Measurements from ENCODE around the gene CSK. TPM values are rescaled to one million over a fixed set of nuclear protein-coding genes. Genes with fewer than 3 reads are reported as not detected.

The CSK gene
- total RNA-seq, 1 experiment from 2014 or later = 49.2 TPM

GRCh38 chr15:74779162-74779648 lies 2.7 kb upstream of the CSK start:
- no CpG with 5 or more reads among the region's 7 CpGs for WGBS (ENCODE audit: extremely low coverage, insufficient read length, low lambda C conversion rate)
- H3K9ac ChIP-seq (ENCODE audit: extremely low read depth, insufficient read length, low read length) = no peak overlapping the region
- Mint-ChIP-seq H3K36me3 (ENCODE audit: insufficient read depth in 1 of 3, low read depth in 3 of 3) (no peaks in the 10 kb centered on the region), H3K27me3 (ENCODE audit: low read depth) (peaks cover 45% of the 10 kb centered on the region), H3K4me1 (peaks cover 37 to 52% of the 10 kb centered on the region in 2 experiments), H3K9me3 (no peaks in the 10 kb centered on the region), H3K27ac (no peak overlapping the region), H3K4me3 (no peak overlapping the region)
- H3K27ac ChIP-seq (ENCODE audit: insufficient read length, low read depth, low read length) = no peak overlapping the region
- H3K9me3 ChIP-seq (ENCODE audit: control insufficient read depth, low read depth, low read length) = no peaks in the 10 kb centered on the region
- no peak overlapping the region for H3K4ac ChIP-seq (ENCODE audit: low read depth, low read length)
- no peak overlapping the region for H3K4me2 ChIP-seq (ENCODE audit: insufficient read depth, insufficient read length, low read length)
- H2AFZ ChIP-seq (ENCODE audit: low read length) = no peak overlapping the region
- H3K79me1 ChIP-seq (ENCODE audit: insufficient read depth, low read depth, low read length, poor library complexity, severe bottlenecking) = no peaks in the 10 kb centered on the region
- no peak overlapping the region for H4K5ac ChIP-seq (ENCODE audit: insufficient read length, low read depth, low read length)
- H3K27me3 ChIP-seq (ENCODE audit: insufficient read depth, low read length) = peaks cover 4% of the 10 kb centered on the region; the same call in 1 of the 2 replicates
- H3T11ph ChIP-seq (ENCODE audit: low read length) = no peak overlapping the region
- H3K56ac ChIP-seq (ENCODE audit: insufficient read length, low read depth, low read length) = no peak overlapping the region
- no peaks in the 10 kb centered on the region for H3K4me1 ChIP-seq (ENCODE audit: insufficient read depth, low read length)
- no peak overlapping the region for H4K91ac ChIP-seq (ENCODE audit: insufficient read length, low read depth, low read length)
- H2AK5ac ChIP-seq (ENCODE audit: insufficient read length, low read length) = no peak overlapping the region
- H4K20me1 ChIP-seq (ENCODE audit: control insufficient read depth, insufficient read depth, insufficient read length) = no peaks in the 10 kb centered on the region
- DNase-seq = no peak
- no peak overlapping the region for H3K23ac ChIP-seq (ENCODE audit: insufficient read length, low read depth, low read length)
- no peak overlapping the region for H3K18ac ChIP-seq (ENCODE audit: insufficient read length, low read depth, low read length)
- no peak overlapping the region for H4K8ac ChIP-seq (replicated peaks; ENCODE audit: insufficient read length, low read depth, low read length)
- no peak overlapping the region for H3K14ac ChIP-seq (ENCODE audit: insufficient read depth, low read length)
- H2BK120ac ChIP-seq (ENCODE audit: low read depth, low read length, poor library complexity, severe bottlenecking) = no peak overlapping the region
- H2BK5ac ChIP-seq (ENCODE audit: insufficient read length, low read length) = no peak overlapping the region
- no peak overlapping the region for H2BK12ac ChIP-seq (ENCODE audit: insufficient read length, low read depth, low read length)
- TF ChIP-seq, protein P1, sequence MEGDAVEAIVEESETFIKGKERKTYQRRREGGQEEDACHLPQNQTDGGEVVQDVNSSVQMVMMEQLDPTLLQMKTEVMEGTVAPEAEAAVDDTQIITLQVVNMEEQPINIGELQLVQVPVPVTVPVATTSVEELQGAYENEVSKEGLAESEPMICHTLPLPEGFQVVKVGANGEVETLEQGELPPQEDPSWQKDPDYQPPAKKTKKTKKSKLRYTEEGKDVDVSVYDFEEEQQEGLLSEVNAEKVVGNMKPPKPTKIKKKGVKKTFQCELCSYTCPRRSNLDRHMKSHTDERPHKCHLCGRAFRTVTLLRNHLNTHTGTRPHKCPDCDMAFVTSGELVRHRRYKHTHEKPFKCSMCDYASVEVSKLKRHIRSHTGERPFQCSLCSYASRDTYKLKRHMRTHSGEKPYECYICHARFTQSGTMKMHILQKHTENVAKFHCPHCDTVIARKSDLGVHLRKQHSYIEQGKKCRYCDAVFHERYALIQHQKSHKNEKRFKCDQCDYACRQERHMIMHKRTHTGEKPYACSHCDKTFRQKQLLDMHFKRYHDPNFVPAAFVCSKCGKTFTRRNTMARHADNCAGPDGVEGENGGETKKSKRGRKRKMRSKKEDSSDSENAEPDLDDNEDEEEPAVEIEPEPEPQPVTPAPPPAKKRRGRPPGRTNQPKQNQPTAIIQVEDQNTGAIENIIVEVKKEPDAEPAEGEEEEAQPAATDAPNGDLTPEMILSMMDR (conservative IDR thresholded peaks at IDR 0.05) = no peak
- no peaks in the 10 kb centered on the region for H3K79me2 ChIP-seq (ENCODE audit: insufficient read depth, low read length)
- H2BK20ac ChIP-seq (ENCODE audit: low read depth, low read length, poor library complexity, severe bottlenecking) = no peak overlapping the region
- no peak overlapping the region for H2BK15ac ChIP-seq (ENCODE audit: low read depth, low read length)
- H3K23me2 ChIP-seq (ENCODE audit: insufficient read length, low read depth, low read length, poor library complexity, severe bottlenecking) = peaks cover 11% of the 10 kb centered on the region

All from H9 (cell line).